Subcutaneous abdominal adipose tissue (tissue), 5 donors: ENCODE results near the gene OR2T35.

Experiments used
- H3K27ac ChIP-seq: one replicate; pipeline ENCODE4 v1.7.0; 2013; ENCODE audit warnings: low read depth, mild to moderate bottlenecking, inconsistent platforms, low read length, moderate library complexity
- H3K27me3 ChIP-seq, 5 donors: one replicate each; pipeline ENCODE4 v1.7.0; 2013; ENCODE audit warnings: low read length in 5 of 5, inconsistent platforms in 1 of 5; ENCODE audit not compliant: control insufficient read depth in 5 of 5, insufficient read depth in 4 of 5
- H3K36me3 ChIP-seq, 5 donors: one replicate each; pipeline ENCODE4 v1.7.0; 2013; ENCODE audit warnings: low read length in 5 of 5; ENCODE audit not compliant: control insufficient read depth in 5 of 5, insufficient read depth in 5 of 5
- H3K4me1 ChIP-seq, 5 donors: one replicate each; pipeline ENCODE4 v1.7.0; 2013; ENCODE audit warnings: low read length in 5 of 5, mild to moderate bottlenecking in 3 of 5, moderate library complexity in 1 of 5; ENCODE audit not compliant: control insufficient read depth in 5 of 5, insufficient read depth in 5 of 5
- H3K4me3 ChIP-seq, 5 donors: one replicate each; pipeline ENCODE4 v1.7.0; 2013; ENCODE audit warnings: low read length in 5 of 5, low read depth in 1 of 5
- H3K9ac ChIP-seq, 5 donors: one replicate each; pipeline ENCODE4 v1.7.0; 2013; ENCODE audit warnings: low read length in 5 of 5, mild to moderate bottlenecking in 4 of 5, moderate library complexity in 3 of 5
- H3K9me3 ChIP-seq, 5 donors: one replicate each; pipeline ENCODE4 v1.7.0; 2013; ENCODE audit warnings: low read length in 5 of 5; ENCODE audit not compliant: control insufficient read depth in 5 of 5
- donor health status: healthy.
- donor health status: healthy.
- donor health status: healthy.
- donor health status: healthy.
- donor health status: healthy.

The OR2T35 gene

DNA sequence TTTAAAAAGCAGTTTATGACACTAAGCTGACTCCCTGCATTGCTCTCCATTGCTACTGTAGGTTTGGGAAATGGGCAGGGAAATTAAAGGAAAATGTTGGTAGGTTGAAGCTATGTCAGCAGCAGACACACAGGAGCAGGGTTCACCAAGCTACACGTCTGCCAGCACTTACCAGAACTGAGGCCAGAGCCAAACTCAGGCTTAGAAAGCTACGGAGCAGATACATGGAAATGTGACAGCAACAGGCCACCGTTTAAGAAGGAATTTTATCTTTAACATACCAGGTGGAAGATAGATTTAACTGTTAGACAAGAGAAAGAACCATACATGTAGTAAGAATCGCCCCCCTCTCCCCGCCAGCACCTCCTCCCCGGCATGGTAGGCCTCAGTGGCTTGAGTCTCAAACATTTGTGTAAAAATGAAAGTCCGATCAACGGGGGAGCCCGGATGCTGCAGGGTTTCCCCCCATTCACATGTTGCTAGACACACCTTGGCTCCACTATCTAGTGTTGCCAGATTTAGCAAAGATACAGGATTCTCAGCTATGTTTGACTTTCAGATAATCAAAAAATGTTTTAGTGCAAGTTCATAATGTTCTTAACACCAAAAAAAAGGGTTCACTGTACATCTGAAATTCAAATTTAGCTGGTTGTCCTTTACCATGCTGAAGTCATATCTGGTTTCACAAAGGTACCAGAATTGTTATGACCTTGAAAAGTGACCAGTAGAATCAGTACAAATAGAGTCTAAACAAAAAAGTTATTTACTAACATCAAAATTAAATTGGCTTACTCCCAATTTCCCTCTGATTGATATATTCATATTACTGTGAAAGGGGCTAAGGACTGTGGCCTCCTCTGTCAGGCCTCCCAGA is 16.9 kb downstream of the OR2T35 start:
- no peaks in the 10 kb centered on the region for H3K4me1 ChIP-seq
- H3K27me3 ChIP-seq = no peaks in the 10 kb centered on the region
- H3K9me3 ChIP-seq = no peaks in the 10 kb centered on the region
- H3K9ac ChIP-seq = no peak overlapping the region
- H3K4me3 ChIP-seq = no peak overlapping the region
- no peak overlapping the region for H3K27ac ChIP-seq
- H3K36me3 ChIP-seq = no peaks in the 10 kb centered on the region

DNA sequence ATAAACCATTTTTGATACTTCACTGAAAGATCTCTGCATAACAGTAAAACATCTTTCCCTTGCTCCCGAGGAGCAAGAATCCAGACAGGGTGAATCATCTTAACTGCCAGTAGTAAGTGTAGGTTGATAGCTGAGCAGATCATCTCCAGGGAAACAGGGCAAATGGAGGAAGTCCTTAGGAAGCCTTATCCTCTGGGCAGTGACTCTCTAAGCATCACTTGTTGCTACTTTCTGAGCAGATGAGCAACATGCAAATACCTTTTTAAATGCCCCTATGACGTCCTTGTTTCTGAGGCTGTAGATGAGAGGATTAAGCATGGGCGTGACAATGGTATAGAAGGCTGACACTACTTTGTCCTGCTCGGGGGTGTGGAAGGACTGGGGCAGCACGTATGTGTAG is 19.1 kb downstream of the OR2T35 start:
- Histone ChIP-seq H3K9ac (no peak overlapping the region), H3K4me1 (peaks cover 0 to 6% (median 4%) of the 10 kb centered on the region in 5 donors), H3K4me3 (no peak overlapping the region), H3K27me3 (no peaks in the 10 kb centered on the region), H3K36me3 (no peaks in the 10 kb centered on the region), H3K9me3 (no peaks in the 10 kb centered on the region), H3K27ac (no peak overlapping the region)

DNA sequence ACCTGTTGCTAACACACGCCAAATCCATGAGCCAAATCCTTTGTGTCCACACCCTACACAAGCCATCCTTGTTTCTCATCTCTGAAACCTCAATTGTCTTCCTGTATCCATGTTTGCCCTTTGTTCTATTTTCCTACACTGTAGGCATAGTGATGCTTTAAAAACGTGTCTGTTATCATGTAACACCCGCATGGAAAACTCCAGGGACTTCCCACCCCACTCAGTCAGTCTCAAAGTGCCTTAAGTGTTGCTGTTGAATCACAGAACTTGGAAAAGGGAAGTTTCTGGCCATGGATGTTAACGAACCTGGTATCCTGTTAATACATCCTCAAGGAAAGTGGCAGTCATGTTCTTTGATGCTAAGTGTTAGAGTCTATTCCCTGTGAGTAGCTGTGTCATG is 19.9 kb downstream of the OR2T35 start:
- no peaks in the 10 kb centered on the region for H3K27me3 ChIP-seq
- no peaks in the 10 kb centered on the region for H3K9me3 ChIP-seq
- peaks cover 0 to 6% (median 4%) of the 10 kb centered on the region in 5 donors for H3K4me1 ChIP-seq
- no peak overlapping the region for H3K4me3 ChIP-seq
- H3K27ac ChIP-seq = no peak overlapping the region
- no peak overlapping the region for H3K9ac ChIP-seq
- H3K36me3 ChIP-seq = no peaks in the 10 kb centered on the region

DNA sequence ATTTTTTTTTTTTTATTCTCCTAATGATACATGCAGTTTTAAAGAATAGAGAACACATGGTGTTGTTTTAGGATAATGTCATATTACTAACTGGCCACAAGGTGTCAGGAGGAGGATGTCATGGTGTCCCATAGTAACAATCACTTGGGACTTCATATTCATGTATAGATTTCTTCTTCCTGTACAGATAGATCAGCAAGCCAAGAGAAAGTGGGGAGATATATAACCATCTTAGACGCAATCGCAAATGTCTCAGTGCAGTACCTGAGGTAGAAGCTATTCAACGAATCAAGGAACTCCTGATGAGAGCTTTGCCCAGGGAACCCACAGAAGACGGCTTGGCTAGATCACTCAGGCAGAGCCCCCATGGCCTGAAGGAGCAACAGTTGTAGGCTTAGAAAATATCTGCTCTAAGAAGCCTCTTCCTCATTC is 22.5 kb downstream of the OR2T35 start:
- H3K36me3 ChIP-seq = no peaks in the 10 kb centered on the region
- no peaks in the 10 kb centered on the region for H3K9me3 ChIP-seq
- H3K27me3 ChIP-seq = no peaks in the 10 kb centered on the region
- no peak overlapping the region for H3K4me3 ChIP-seq
- peaks cover 0 to 6% (median 4%) of the 10 kb centered on the region in 5 donors for H3K4me1 ChIP-seq
- no peak overlapping the region for H3K27ac ChIP-seq
- no peak overlapping the region for H3K9ac ChIP-seq

DNA sequence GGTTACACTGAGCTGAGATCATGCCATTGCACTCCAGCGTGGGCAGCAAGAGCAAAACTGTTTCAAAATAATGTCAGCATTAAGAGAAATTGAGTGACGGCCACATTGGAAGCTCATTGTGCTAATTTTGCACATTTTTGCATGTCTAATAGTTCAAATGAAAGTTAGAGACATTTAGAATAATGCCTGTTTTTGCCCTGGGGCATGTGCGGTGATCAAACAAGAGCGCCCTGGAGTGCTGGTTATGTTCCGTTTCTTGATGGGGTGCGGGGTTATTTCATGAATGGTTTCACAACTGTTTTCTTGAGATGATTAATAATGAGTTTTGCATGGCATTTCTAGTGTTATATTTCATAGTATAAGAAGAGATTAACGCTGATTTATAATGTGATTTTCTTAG is 23.3 kb downstream of the OR2T35 start:
- Histone ChIP-seq H3K9me3 (no peaks in the 10 kb centered on the region), H3K27ac (no peak overlapping the region), H3K36me3 (no peaks in the 10 kb centered on the region), H3K9ac (no peak overlapping the region), H3K4me3 (no peak overlapping the region), H3K4me1 (peaks cover 0 to 6% (median 4%) of the 10 kb centered on the region in 5 donors), H3K27me3 (no peaks in the 10 kb centered on the region)

DNA sequence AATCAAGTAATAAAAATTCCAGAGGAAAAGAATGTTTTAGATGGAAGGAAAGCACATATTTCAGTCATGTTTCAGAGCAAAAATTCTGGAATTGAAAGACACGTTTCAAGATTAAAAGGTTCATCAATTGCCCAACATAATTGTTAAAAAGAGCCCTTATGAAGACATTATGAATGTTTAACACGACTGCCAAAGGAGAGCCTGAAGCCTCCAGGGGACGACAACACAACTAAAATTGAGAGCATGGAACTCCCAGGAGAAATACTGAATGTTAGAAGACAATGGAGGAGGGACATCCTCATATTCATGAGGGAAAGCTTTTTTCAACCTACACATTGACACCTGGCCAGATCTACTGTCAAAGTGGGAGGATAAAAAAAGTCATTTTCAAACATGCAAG is 26.2 kb downstream of the OR2T35 start:
- Histone ChIP-seq H3K9ac (no peak overlapping the region), H3K4me3 (no peak overlapping the region), H3K9me3 (no peaks in the 10 kb centered on the region), H3K36me3 (no peaks in the 10 kb centered on the region), H3K4me1 (peaks cover 0 to 6% (median 4%) of the 10 kb centered on the region in 5 donors), H3K27me3 (no peaks in the 10 kb centered on the region), H3K27ac (no peak overlapping the region)

DNA sequence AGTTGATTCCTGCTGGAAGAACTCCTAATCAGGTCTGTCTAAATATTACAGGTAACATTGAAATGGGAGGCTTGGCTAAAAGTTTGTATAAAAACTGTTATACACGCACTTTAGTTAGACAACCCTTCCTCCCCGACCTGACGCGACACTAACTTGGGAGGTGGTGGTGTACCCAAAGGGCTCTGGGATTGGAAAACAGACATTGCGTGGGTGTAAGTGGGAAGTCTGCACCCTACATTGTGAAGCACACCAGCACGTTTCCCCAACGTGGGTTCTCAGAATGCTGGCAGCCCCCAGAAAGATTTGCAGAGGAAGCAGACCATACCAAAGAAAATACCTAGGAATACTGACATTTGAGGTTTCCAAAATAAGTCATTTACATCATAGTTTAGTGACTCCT is 27.0 kb downstream of the OR2T35 start:
- H3K27me3 ChIP-seq = no peaks in the 10 kb centered on the region

DNA sequence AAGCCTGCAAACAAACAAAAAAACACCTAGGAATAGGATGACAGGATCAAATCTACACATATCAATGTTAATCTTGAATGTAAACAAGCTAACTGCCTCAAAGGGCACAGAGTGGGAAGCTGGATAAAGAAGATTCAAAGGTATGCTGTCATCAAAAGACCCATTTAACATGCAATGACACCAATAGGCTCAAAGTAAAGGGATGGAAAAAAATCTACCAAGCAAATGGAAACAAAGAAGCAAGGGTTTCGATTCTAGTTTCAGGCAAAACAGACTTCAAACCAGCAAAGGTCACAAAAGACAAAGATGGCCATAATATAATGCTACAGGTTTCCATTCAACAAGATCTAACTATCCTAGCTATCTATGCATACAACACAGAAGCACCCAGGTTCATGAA is 31.3 kb downstream of the OR2T35 start:
- H3K4me3 ChIP-seq = no peak overlapping the region
- H3K9ac ChIP-seq = no peak overlapping the region
- H3K9me3 ChIP-seq = no peaks in the 10 kb centered on the region
- no peaks in the 10 kb centered on the region for H3K36me3 ChIP-seq
- H3K27me3 ChIP-seq = peaks cover 0 to 6% (median 0%) of the 10 kb centered on the region in 5 donors
- H3K4me1 ChIP-seq = no peaks in the 10 kb centered on the region
- no peak overlapping the region for H3K27ac ChIP-seq

More for the DNA sequence above, 27.0 kb downstream of the OR2T35 start:
- H3K9me3 ChIP-seq = no peaks in the 10 kb centered on the region
- H3K36me3 ChIP-seq = no peaks in the 10 kb centered on the region
- H3K4me3 ChIP-seq = no peak overlapping the region
- H3K4me1 ChIP-seq = peaks cover 0 to 6% (median 4%) of the 10 kb centered on the region in 5 donors
- no peak overlapping the region for H3K27ac ChIP-seq
- peak overlapping the region in 1 of 5 donors; percentile 0 for H3K9ac ChIP-seq

DNA sequence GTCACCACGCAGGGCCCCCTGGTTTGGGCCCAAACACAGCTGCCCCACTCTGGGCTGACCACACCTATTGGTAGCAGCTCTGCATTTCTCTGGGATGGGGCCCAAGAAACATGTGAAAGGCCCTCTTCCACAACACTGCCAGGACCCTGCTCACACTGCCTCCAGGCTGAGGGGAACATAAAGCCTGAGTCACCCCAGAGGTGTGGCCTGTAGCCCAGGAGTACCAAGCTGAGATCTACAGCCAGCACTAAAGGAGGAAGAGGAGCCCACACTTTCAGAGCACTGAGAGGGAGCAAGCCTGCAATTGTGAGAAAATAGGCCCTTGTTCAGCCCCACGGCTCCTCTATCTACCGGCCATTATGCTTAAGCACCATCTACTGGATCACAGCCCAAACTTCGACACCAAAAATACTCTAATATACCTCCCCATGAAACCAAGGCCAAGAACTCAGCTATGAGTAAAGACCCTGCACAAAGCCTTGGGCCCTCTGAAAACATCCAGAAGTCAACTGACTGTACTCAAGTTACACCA is 33.1 kb downstream of the OR2T35 start:
- Histone ChIP-seq H3K4me3 (no peak overlapping the region), H3K9ac (no peak overlapping the region), H3K27me3 (peaks cover 0 to 6% (median 0%) of the 10 kb centered on the region in 5 donors), H3K9me3 (no peaks in the 10 kb centered on the region), H3K27ac (no peak overlapping the region), H3K36me3 (no peaks in the 10 kb centered on the region), H3K4me1 (no peaks in the 10 kb centered on the region)

DNA sequence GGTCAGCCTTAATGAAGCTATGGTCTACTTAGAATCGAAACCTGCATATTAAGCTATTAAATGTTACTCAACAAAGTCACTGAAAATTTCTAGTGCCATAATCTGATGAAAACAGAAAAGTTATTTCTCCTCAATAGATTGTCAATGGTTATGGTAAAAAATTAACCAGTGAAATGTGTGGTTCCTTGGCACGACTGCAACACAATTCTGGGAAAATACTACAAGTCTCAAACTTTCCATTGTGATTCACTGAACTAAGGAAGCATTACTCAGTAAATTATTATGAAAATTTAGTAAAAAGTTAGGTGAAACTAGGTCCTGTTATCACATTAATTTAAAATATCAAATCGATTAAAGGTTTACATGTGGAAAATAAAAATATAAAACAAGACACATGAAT is 34.8 kb downstream of the OR2T35 start:
- Histone ChIP-seq H3K27me3 (peaks cover 0 to 6% (median 0%) of the 10 kb centered on the region in 5 donors), H3K4me3 (no peak overlapping the region), H3K4me1 (no peaks in the 10 kb centered on the region), H3K9ac (no peak overlapping the region), H3K27ac (no peak overlapping the region), H3K9me3 (no peaks in the 10 kb centered on the region), H3K36me3 (no peaks in the 10 kb centered on the region)
